Adipocyte (in vitro differentiated cells): ENCODE results near the gene GBE1.
A peak's percentile ranks its signal among the peaks of the same experiment; 100 is the strongest.

Source experiments
- DNase-seq: peaks from one replicate; pipeline ENCODE4 v3.0.0-alpha.2; 2015; ENCODE audit warnings: low read depth
- H3K27me3 ChIP-seq: replicated peaks from 2 replicates; pipeline ENCODE4 v1.7.0; 2013; ENCODE audit warnings: mild to moderate bottlenecking, low read length, moderate library complexity; ENCODE audit not compliant: control insufficient read depth, insufficient read depth
- H3K36me3 ChIP-seq: 2 replicates; pipeline ENCODE4 v1.7.0; 2013; ENCODE audit warnings: low read length, mild to moderate bottlenecking, moderate library complexity; ENCODE audit not compliant: control insufficient read depth, insufficient read depth, severe bottlenecking
- H3K4me1 ChIP-seq: 2 replicates; pipeline ENCODE4 v1.7.0; 2013; ENCODE audit warnings: mild to moderate bottlenecking, low read length, moderate library complexity; ENCODE audit not compliant: control insufficient read depth, insufficient read depth
- H3K4me3 ChIP-seq: 2 replicates; pipeline ENCODE4 v1.7.0; 2013; ENCODE audit warnings: mild to moderate bottlenecking, low read length, moderate library complexity
- H3K9ac ChIP-seq: 2 replicates; pipeline ENCODE4 v1.7.0; 2013; ENCODE audit warnings: mild to moderate bottlenecking, low read length, moderate library complexity
- H3K9me3 ChIP-seq: 2 replicates; pipeline ENCODE4 v1.7.0; 2013; ENCODE audit warnings: mild to moderate bottlenecking, low read length, moderate library complexity; ENCODE audit not compliant: control insufficient read depth

GBE1 gene

DNA sequence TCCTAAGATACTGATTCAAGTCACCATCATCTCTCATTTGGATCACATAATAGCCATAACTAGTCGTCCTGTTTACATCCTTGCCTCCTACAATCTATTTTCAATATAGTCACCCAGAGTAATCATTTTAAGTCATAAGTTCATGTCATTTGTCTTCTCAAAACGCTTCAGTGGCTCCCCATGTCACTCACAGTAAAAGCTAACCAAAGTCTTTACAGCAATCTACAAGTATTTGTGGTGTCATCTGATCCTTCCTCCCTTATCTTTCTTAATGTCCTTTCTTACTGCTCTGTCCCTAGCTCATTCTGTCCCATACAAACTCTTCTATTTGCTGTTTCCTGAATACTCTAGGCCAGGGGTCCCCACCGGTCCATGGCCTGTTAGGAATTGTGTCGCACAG lies 28.8 kb downstream of the GBE1 start:
- Histone ChIP-seq H3K9me3 (no peaks in the 10 kb centered on the region), H3K4me1 (peaks cover 33% of the 10 kb centered on the region), H3K27me3 (no peaks in the 10 kb centered on the region), H3K9ac (no peak overlapping the region), H3K4me3 (no peak overlapping the region), H3K36me3 (peaks cover 36% of the 10 kb centered on the region)
- DNase-seq, result no peak

- Histone ChIP-seq H3K4me3 (peak overlapping the region; percentile 8), H3K27me3 (no peaks in the 10 kb centered on the region), H3K9ac (peak overlapping the region; percentile 41), H3K4me1 (peaks cover 39% of the 10 kb centered on the region), H3K36me3 (peaks cover 37% of the 10 kb centered on the region), H3K9me3 (no peaks in the 10 kb centered on the region)
- peak; percentile 70 for DNase-seq
These were observed 32.5 kb downstream of the GBE1 start for GRCh38 chr3:81728766-81729544.

DNA sequence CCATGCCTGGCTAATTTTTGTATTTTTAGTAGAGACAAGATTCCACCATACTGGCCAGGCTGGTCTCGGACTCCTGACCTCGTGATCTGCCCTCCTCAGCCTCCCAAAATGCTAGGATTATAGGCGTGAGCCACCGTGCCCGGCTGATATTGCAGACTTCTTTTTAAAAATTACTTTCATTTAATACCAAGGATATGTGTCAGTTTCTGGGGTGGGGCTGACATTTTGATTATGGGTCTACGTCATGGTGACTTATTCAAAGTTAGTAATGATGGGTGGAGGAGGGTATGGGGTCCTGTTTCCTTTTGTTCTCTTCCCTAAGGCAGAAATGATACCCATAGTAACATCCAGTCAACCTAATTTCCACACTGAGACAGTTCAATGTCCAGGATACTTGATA lies 34.7 kb downstream of the GBE1 start:
- Histone ChIP-seq H3K4me1 (peaks cover 45% of the 10 kb centered on the region), H3K36me3 (peaks cover 37% of the 10 kb centered on the region), H3K27me3 (no peaks in the 10 kb centered on the region), H3K9ac (peak overlapping the region; percentile 36), H3K9me3 (no peaks in the 10 kb centered on the region), H3K4me3 (no peak overlapping the region)
- peak; percentile 70 for DNase-seq

DNA sequence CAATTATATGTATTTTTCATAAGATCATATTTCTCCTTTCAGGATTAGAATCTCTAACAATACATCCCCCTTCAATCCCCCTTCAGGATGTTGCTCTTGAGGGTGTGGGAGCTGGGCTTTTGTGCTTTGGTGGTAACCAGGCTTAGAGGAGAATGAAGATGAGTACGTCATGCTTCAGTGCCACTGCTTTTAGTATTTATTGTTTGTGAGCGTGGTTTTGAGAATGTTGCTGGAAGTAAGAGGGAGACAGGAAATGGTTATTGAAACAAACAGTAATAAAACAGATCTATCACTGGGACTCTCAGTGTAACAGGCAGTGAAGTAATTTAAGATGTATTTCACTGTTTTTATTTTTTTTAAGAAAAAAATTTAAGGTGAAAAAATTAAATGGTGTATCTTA lies 35.3 kb downstream of the GBE1 start:
- H3K27me3 ChIP-seq, result no peaks in the 10 kb centered on the region
- peaks cover 45% of the 10 kb centered on the region for H3K4me1 ChIP-seq
- H3K9me3 ChIP-seq, result no peaks in the 10 kb centered on the region
- peak overlapping the region; percentile 19 for H3K9ac ChIP-seq
- DNase-seq, result no peak
- peaks cover 32% of the 10 kb centered on the region for H3K36me3 ChIP-seq
- H3K4me3 ChIP-seq, result no peak overlapping the region

DNA sequence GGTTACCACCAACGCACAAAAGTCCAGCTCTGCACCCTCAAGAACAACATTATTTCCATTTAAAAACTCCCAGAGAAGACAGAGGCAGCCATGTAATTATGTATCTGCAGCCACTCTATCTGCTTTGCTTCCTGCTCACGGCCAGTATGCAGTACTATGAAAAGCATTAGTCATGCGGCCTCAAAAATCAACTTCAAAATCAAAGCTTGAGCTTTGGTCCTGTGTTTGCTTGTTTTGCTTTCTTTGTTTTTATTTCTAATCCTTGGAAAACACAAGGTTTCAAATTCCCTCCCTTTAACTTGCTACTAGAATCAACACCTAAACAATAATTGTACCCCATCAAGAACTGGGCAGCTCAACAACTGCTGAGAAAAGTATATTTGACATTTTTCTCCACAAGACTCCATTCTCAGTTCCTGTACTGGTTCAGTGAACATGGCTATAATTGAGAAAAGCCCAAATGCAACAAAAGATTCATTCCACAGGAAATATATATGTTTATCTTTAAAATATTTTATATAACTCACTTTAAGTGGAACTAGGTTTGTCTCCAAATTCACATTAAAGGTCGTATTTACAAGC lies 37.6 kb downstream of the GBE1 start:
- peak; percentile 73 for DNase-seq
- H3K36me3 ChIP-seq, result peaks cover 18% of the 10 kb centered on the region
- peak overlapping the region; percentile 21 for H3K9ac ChIP-seq
- H3K9me3 ChIP-seq, result no peaks in the 10 kb centered on the region
- peaks cover 34% of the 10 kb centered on the region for H3K4me1 ChIP-seq
- H3K4me3 ChIP-seq, result peak overlapping the region; percentile 28
- no peaks in the 10 kb centered on the region for H3K27me3 ChIP-seq

- Histone ChIP-seq H3K27me3 (no peaks in the 10 kb centered on the region), H3K9me3 (no peaks in the 10 kb centered on the region), H3K4me1 (peaks cover 21% of the 10 kb centered on the region), H3K9ac (no peak overlapping the region), H3K4me3 (no peak overlapping the region), H3K36me3 (peaks cover 20% of the 10 kb centered on the region)
- DNase-seq, result no peak
These were observed 43.1 kb downstream of the GBE1 start for GRCh38 chr3:81718311-81718710.

- H3K9ac ChIP-seq, result peak overlapping the region; percentile 60
- peak; percentile 87 for DNase-seq
- H3K4me1 ChIP-seq, result peaks cover 19% of the 10 kb centered on the region
These were observed 44.5 kb downstream of the GBE1 start for GRCh38 chr3:81716870-81717509.

GRCh38 chr3:81713031-81713430 lies 48.4 kb downstream of the GBE1 start:
- DNase-seq, result no peak
- no peak overlapping the region for H3K4me3 ChIP-seq
- peaks cover 31% of the 10 kb centered on the region for H3K4me1 ChIP-seq
- no peak overlapping the region for H3K9ac ChIP-seq
- H3K27me3 ChIP-seq, result no peaks in the 10 kb centered on the region
- no peaks in the 10 kb centered on the region for H3K9me3 ChIP-seq
- peaks cover 30% of the 10 kb centered on the region for H3K36me3 ChIP-seq

More at GRCh38 chr3:81716870-81717509, 44.5 kb downstream of the GBE1 start:
- Histone ChIP-seq H3K9me3 (no peaks in the 10 kb centered on the region), H3K27me3 (no peaks in the 10 kb centered on the region), H3K4me3 (peak overlapping the region; percentile 61), H3K36me3 (peaks cover 26% of the 10 kb centered on the region)

- H3K36me3 ChIP-seq, result peaks cover 30% of the 10 kb centered on the region
These were observed 51.8 kb downstream of the GBE1 start for GRCh38 chr3:81709606-81710005.

GRCh38 chr3:81707996-81708395 lies 53.4 kb downstream of the GBE1 start:
- Histone ChIP-seq H3K9ac (no peak overlapping the region), H3K27me3 (no peaks in the 10 kb centered on the region), H3K4me3 (no peak overlapping the region), H3K4me1 (peaks cover 34% of the 10 kb centered on the region), H3K36me3 (peaks cover 32% of the 10 kb centered on the region), H3K9me3 (no peaks in the 10 kb centered on the region)
- DNase-seq, result no peak

More at GRCh38 chr3:81709606-81710005, 51.8 kb downstream of the GBE1 start:
- no peaks in the 10 kb centered on the region for H3K27me3 ChIP-seq
- no peak overlapping the region for H3K4me3 ChIP-seq
- no peaks in the 10 kb centered on the region for H3K9me3 ChIP-seq
- peaks cover 33% of the 10 kb centered on the region for H3K4me1 ChIP-seq
- no peak overlapping the region for H3K9ac ChIP-seq
- DNase-seq, result peak; percentile 30

DNA sequence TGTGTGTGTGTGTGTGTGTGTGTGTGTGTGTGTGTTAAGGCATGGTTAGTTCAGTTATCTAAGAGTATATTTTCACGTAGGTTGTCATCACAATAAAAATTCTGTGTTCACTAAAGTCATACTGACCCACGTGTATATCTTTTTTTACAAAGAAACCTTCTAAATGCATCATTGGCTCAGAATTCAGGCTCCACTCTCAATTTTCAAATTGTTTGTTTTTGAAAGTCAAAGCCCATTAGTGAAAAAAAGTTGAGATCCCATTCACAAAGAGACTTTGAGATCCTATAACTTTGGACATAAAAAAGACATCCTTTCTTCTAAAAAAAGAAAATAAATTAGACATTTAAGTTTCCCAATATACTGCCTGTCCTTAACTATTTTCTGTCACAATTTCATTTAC lies 59.3 kb downstream of the GBE1 start:
- DNase-seq, result peak; percentile 77
- Histone ChIP-seq H3K4me3 (no peak overlapping the region), H3K9ac (no peak overlapping the region), H3K4me1 (peaks cover 35% of the 10 kb centered on the region), H3K27me3 (no peaks in the 10 kb centered on the region), H3K36me3 (peaks cover 72% of the 10 kb centered on the region), H3K9me3 (no peaks in the 10 kb centered on the region)
